ENCODE data around the gene CNN3.

DNA sequence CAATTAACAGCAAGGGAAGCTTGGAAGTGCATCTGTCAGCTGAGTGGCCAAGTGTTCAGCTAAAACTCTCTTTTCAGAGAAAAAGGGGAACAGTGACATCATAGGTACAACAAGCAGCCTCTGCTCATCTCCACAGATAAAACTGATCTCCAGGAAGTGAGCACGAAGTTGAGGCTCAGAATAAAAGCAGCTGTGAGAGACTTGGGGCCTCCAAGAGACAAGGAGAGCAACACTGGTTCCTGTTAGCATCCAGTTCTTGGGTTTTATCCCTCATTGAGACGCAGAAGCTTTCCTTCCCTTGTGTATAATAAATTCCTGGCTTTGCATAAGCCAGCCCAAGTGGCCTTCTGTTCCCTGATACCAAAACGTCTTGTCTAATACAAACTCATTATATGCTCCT is 20.0 kb upstream of the CNN3 start:
- TF ChIP-seq, protein P1, sequence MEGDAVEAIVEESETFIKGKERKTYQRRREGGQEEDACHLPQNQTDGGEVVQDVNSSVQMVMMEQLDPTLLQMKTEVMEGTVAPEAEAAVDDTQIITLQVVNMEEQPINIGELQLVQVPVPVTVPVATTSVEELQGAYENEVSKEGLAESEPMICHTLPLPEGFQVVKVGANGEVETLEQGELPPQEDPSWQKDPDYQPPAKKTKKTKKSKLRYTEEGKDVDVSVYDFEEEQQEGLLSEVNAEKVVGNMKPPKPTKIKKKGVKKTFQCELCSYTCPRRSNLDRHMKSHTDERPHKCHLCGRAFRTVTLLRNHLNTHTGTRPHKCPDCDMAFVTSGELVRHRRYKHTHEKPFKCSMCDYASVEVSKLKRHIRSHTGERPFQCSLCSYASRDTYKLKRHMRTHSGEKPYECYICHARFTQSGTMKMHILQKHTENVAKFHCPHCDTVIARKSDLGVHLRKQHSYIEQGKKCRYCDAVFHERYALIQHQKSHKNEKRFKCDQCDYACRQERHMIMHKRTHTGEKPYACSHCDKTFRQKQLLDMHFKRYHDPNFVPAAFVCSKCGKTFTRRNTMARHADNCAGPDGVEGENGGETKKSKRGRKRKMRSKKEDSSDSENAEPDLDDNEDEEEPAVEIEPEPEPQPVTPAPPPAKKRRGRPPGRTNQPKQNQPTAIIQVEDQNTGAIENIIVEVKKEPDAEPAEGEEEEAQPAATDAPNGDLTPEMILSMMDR (tag by site-specific recombination; IDR thresholded peaks at IDR 0.05) = no peak
- TF ChIP-seq ZNF23 (tag by site-specific recombination; IDR thresholded peaks at IDR 0.05; ENCODE audit: borderline replicate concordance) (no peak), SALL2 (tag by site-specific recombination; IDR thresholded peaks at IDR 0.05; ENCODE audit: borderline replicate concordance) (no peak), ZNF174 (tag by site-specific recombination; IDR thresholded peaks at IDR 0.05) (no peak), ZNF169 (tag by site-specific recombination; IDR thresholded peaks at IDR 0.05) (no peak)

Data from HEK293 (cell line).